ENCODE measurements around the gene AFF3.

AFF3 gene

GRCh38 chr2:99621774-99622173 lies 520.6 kb downstream of the AFF3 start:
- no peak for DNase-seq (ENCODE audit: low read depth in 2 of 2, low spot score in 1 of 2)

- DNase-seq (ENCODE audit: low read depth in 2 of 2, low spot score in 1 of 2), result no peak
Observed at GRCh38 chr2:99621106-99621505, 521.3 kb downstream of the AFF3 start.

GRCh38 chr2:99619151-99619550 lies 523.2 kb downstream of the AFF3 start:
- DNase-seq (ENCODE audit: low read depth in 2 of 2, low spot score in 1 of 2), result no peak

- DNase-seq (ENCODE audit: low read depth in 2 of 2, low spot score in 1 of 2), result no peak
Observed at GRCh38 chr2:99618579-99619097, 523.8 kb downstream of the AFF3 start.

- DNase-seq (ENCODE audit: low read depth in 2 of 2, low spot score in 1 of 2), result no peak
Observed at GRCh38 chr2:99617811-99618210, 524.6 kb downstream of the AFF3 start.

GRCh38 chr2:99615247-99615771 lies 527.1 kb downstream of the AFF3 start:
- no peak for DNase-seq (ENCODE audit: low read depth in 2 of 2, low spot score in 1 of 2)

GRCh38 chr2:99613980-99614379 lies 528.4 kb downstream of the AFF3 start:
- DNase-seq (ENCODE audit: low read depth in 2 of 2, low spot score in 1 of 2), result no peak

- DNase-seq (ENCODE audit: low read depth in 2 of 2, low spot score in 1 of 2), result no peak
Observed at GRCh38 chr2:99611786-99612185, 530.6 kb downstream of the AFF3 start.

GRCh38 chr2:99611034-99611433 lies 531.4 kb downstream of the AFF3 start:
- no peak for DNase-seq (ENCODE audit: low read depth in 2 of 2, low spot score in 1 of 2)

- no peak for DNase-seq (ENCODE audit: low read depth in 2 of 2, low spot score in 1 of 2)
Observed at GRCh38 chr2:99609851-99610381, 532.5 kb downstream of the AFF3 start.

- no peak for DNase-seq (ENCODE audit: low read depth in 2 of 2, low spot score in 1 of 2)
Observed at GRCh38 chr2:99608861-99609260, 533.5 kb downstream of the AFF3 start.

GRCh38 chr2:99607861-99608491 lies 534.4 kb downstream of the AFF3 start:
- no peak for DNase-seq (ENCODE audit: low read depth in 2 of 2, low spot score in 1 of 2)

- DNase-seq (ENCODE audit: low read depth in 2 of 2, low spot score in 1 of 2), result no peak
Observed at GRCh38 chr2:99607454-99607853, 534.9 kb downstream of the AFF3 start.

GRCh38 chr2:99605036-99605435 lies 537.4 kb downstream of the AFF3 start:
- DNase-seq (ENCODE audit: low read depth in 2 of 2, low spot score in 1 of 2), result no peak

GRCh38 chr2:99602476-99602875 lies 539.9 kb downstream of the AFF3 start:
- DNase-seq (ENCODE audit: low read depth in 2 of 2, low spot score in 1 of 2), result no peak

GRCh38 chr2:99600981-99601651 lies 541.3 kb downstream of the AFF3 start:
- DNase-seq (ENCODE audit: low read depth in 2 of 2, low spot score in 1 of 2), result no peak

- no peak for DNase-seq (ENCODE audit: low read depth in 2 of 2, low spot score in 1 of 2)
Observed at GRCh38 chr2:99598441-99598840, 543.9 kb downstream of the AFF3 start.

GRCh38 chr2:99597616-99598015 lies 544.8 kb downstream of the AFF3 start:
- no peak for DNase-seq (ENCODE audit: low read depth in 2 of 2, low spot score in 1 of 2)

GRCh38 chr2:99595373-99595772 lies 547.0 kb downstream of the AFF3 start:
- no peak for DNase-seq (ENCODE audit: low read depth in 2 of 2, low spot score in 1 of 2)

- no peak for DNase-seq (ENCODE audit: low read depth in 2 of 2, low spot score in 1 of 2)
Observed at GRCh38 chr2:99593692-99594427, 548.5 kb downstream of the AFF3 start.

GRCh38 chr2:99576775-99577174 lies 565.6 kb downstream of the AFF3 start:
- DNase-seq (ENCODE audit: low read depth in 2 of 2, low spot score in 1 of 2), result no peak

All from stimulated activated CD8-positive, alpha-beta memory T cell treated with anti-CD3 and anti-CD28 coated beads, Interleukin-4, amount 100 ng/mL, for 1 hour (primary cell).